K562 (cell line): ENCODE results near the gene SIRT7. TPM values are rescaled to one million over a fixed set of nuclear protein-coding genes. Genes with fewer than 3 reads are reported as not detected.

Experiments
- BHLHE40 ChIP-seq: IDR thresholded peaks from 2 replicates; pipeline ENCODE4 v1.6.1; 2011; ENCODE audit warnings: low read length, improper control_type of control experiment
- EGR1 ChIP-seq: fragments of 450-650 bp; conservative IDR thresholded peaks from 2 replicates; pipeline ENCODE4 v1.6.1; 2017; ENCODE audit warnings: mild to moderate bottlenecking
- ELF1 ChIP-seq: fragments of 200-800 bp; sonication (Bioruptor generic); IDR thresholded peaks from 2 replicates; pipeline ENCODE4 v1.6.1; 2016; ENCODE audit warnings: missing genetic modification characterization, missing compliant biosample characterization
- FOS ChIP-seq: IDR thresholded peaks from 3 replicates; pipeline ENCODE4 v1.6.1; 2011; ENCODE audit not compliant: insufficient read length; ENCODE audit errors: extremely low read depth
- KDM5B ChIP-seq: fragments of 200-600 bp; sonication (generic); IDR thresholded peaks from 2 replicates; pipeline ENCODE4 v1.6.1; 2012; ENCODE audit warnings: low read depth, mild to moderate bottlenecking, moderate library complexity, low read length, control low read depth, inconsistent platforms; ENCODE audit not compliant: insufficient replicate concordance
- MXI1 ChIP-seq: IDR thresholded peaks from 2 replicates; pipeline ENCODE4 v1.6.1; 2011; ENCODE audit warnings: low read depth, mild to moderate bottlenecking, improper control_type of control experiment, low read length
- POLR2A ChIP-seq: fragments of 450-650 bp; conservative IDR thresholded peaks from 2 replicates; pipeline ENCODE4 v1.6.1; 2016
- RFX7 ChIP-seq: fragments of 250-450 bp; sonication (Bioruptor Pico); IDR thresholded peaks from 2 replicates; pipeline ENCODE4 v1.5.1; 2021; ENCODE audit warnings: mild to moderate bottlenecking
- SAFB2 ChIP-seq: fragments of 200-400 bp; formaldehyde crosslinking; IDR thresholded peaks from 2 replicates; pipeline ENCODE4 v1.6.1; 2018; ENCODE audit warnings: borderline replicate concordance, low read length, low read depth, moderate library complexity; ENCODE audit not compliant: severe bottlenecking
- SMAD2 ChIP-seq: fragments of 150-350 bp; IDR thresholded peaks from 2 replicates; pipeline ENCODE4 v1.6.1; 2014; ENCODE audit warnings: low read depth, mild to moderate bottlenecking, low read length
- ZFX ChIP-seq: sonication (generic); formaldehyde crosslinking; IDR thresholded peaks from 2 replicates; pipeline ENCODE4 v1.8.0; 2022; ENCODE audit warnings: mild to moderate bottlenecking, missing genetic modification reagents, moderate library complexity
- ZNF140 ChIP-seq: fragments of 250-450 bp; sonication (Bioruptor Pico); IDR thresholded peaks from 2 replicates; pipeline ENCODE4 v1.8.0; 2021; ENCODE audit warnings: moderate library complexity, mild to moderate bottlenecking, inconsistent platforms
- ZNF143 ChIP-seq: sonication (generic); formaldehyde crosslinking; IDR thresholded peaks from 2 replicates; pipeline ENCODE4 v1.9.0; 2022; ENCODE audit warnings: mild to moderate bottlenecking, missing genetic modification reagents
- ZNF384 ChIP-seq: IDR thresholded peaks from 2 replicates; pipeline ENCODE4 v1.6.1; 2012; ENCODE audit warnings: low read depth, low read length, improper control_type of control experiment
- ZNF785 ChIP-seq: fragments of 250-450 bp; sonication (Bioruptor Pico); IDR thresholded peaks from 2 replicates; pipeline ENCODE4 v1.4.0; 2020; ENCODE audit warnings: mild to moderate bottlenecking
- polyA plus RNA-seq, 8 experiments: library from polyadenylated mRNA; depleted of rRNA in 4 of 8; stranded (reverse) in 5 of 8; unstranded in 3 of 8; fragments of >200 nt; fragmentation: Nextera tagmentation in 2 of 8; fragmentation: Illumina TruSeq in 1 of 8; extraction: Ambion mirVana in 2 of 8; extraction: Trizol in 1 of 8; gene quantifications; 2 replicates each; pipeline versions ENCODE4 v1.2.1 to v1.2.3, GENCODE V29; 2011 to 2014; ENCODE audit warnings: inconsistent platforms in 1 of 8, missing spikeins in 1 of 8
- total RNA-seq, 7 experiments: library from RNA; depleted of rRNA in 6 of 7; stranded (reverse); fragments of >200 nt in 6 of 7; fragmentation: Illumina TruSeq in 2 of 7; extraction: Trizol in 2 of 7; gene quantifications; 2 replicates each; pipeline versions ENCODE4 v1.2.1 to v1.2.3, GENCODE V29; 2011 to 2021; ENCODE audit warnings: low replicate concordance in 1 of 7
- TF ChIP-seq, protein P1 (sequence below): fragments of 450-650 bp; IDR thresholded peaks from 2 replicates; pipeline ENCODE4 v1.6.1; 2018; ENCODE audit not compliant: partially characterized antibody
- TF ChIP-seq, protein P2 (sequence below): sonication (generic); formaldehyde crosslinking; IDR thresholded peaks from 2 replicates; pipeline ENCODE4 v1.8.1; 2023; ENCODE audit warnings: mild to moderate bottlenecking, missing genetic modification reagents
- TF ChIP-seq, protein P3 (sequence below), 2 experiments: IDR thresholded peaks; 2 replicates each; pipeline ENCODE4 v1.6.1; 2011; ENCODE audit warnings: borderline replicate concordance in 1 of 2, control low read depth in 1 of 2, low read depth in 1 of 2, low read length in 1 of 2, mild to moderate bottlenecking in 1 of 2, mixed read lengths in 1 of 2, moderate library complexity in 1 of 2; ENCODE audit not compliant: insufficient read depth in 1 of 2, insufficient read length in 1 of 2, poor library complexity in 1 of 2, severe bottlenecking in 1 of 2; ENCODE audit errors: extremely low read depth in 1 of 2
- TF ChIP-seq, protein P4 (sequence below): sonication (generic); formaldehyde crosslinking; IDR thresholded peaks from 2 replicates; pipeline ENCODE4 v1.8.1; 2023; ENCODE audit warnings: mild to moderate bottlenecking, missing genetic modification reagents

Gene SIRT7
- total and polyA plus RNA-seq, 9 of the 15 experiments (the other 6 are each of a cell fraction or from before 2014, with no cell fraction given) = 1.6 to 54.8 (median 20.3) TPM

DNA sequence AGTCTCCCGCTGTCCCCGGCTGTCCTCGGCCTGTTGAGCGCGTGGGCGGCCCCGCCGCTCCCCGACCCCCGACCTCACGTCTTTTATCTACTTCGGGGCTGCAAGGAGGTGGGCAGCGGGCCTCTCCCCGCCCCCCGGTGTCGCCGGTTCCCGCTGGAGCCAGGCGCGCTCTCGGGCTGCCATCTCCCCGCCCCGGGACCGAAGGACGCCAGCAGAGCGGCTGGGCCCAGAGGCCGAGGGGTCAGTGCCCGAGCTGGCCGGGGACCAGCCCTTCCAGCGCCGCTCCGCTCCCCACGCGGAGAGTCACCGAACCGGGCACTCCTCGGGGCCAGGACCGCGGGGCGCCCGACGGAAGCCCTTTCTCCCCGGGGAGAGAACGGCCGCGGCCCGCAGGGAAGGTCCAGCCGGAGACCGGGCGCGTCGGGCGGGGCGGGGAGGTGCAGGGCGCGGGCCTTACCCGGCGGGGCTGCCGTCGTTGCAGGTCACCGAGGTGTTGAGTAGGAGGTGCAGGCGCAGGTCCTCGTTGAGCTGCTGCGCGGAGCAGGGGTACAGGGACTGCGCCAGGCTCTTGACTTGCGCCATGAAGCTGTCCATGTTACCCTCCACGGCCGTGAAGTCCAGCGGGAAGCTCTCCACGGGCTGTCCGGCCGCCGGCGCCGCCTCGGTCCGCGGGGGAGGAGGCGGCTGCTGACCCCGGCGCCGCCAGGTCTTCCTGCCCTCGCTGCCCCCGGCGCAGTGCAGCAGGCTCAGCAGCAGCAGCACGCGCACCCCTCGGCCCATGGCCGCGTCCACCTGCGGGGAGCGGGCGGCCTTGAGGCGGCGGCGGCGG is 42.4 kb upstream of the SIRT7 start (continued):
- TF ChIP-seq, protein P1, sequence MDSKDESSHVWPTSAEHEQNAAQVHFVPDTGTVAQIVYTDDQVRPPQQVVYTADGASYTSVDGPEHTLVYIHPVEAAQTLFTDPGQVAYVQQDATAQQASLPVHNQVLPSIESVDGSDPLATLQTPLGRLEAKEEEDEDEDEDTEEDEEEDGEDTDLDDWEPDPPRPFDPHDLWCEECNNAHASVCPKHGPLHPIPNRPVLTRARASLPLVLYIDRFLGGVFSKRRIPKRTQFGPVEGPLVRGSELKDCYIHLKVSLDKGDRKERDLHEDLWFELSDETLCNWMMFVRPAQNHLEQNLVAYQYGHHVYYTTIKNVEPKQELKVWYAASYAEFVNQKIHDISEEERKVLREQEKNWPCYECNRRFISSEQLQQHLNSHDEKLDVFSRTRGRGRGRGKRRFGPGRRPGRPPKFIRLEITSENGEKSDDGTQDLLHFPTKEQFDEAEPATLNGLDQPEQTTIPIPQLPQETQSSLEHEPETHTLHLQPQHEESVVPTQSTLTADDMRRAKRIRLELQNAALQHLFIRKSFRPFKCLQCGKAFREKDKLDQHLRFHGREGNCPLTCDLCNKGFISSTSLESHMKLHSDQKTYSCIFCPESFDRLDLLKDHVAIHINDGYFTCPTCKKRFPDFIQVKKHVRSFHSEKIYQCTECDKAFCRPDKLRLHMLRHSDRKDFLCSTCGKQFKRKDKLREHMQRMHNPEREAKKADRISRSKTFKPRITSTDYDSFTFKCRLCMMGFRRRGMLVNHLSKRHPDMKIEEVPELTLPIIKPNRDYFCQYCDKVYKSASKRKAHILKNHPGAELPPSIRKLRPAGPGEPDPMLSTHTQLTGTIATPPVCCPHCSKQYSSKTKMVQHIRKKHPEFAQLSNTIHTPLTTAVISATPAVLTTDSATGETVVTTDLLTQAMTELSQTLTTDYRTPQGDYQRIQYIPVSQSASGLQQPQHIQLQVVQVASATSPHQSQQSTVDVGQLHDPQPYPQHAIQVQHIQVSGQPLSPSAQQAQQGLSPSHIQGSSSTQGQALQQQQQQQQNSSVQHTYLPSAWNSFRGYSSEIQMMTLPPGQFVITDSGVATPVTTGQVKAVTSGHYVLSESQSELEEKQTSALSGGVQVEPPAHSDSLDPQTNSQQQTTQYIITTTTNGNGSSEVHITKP = peak; percentile 14
- TF ChIP-seq ELF1 (tag) (no peak), SAFB2 (no peak), MXI1 (no peak), KDM5B (peak; percentile 20), ZNF140 (no peak), BHLHE40 (no peak), ZFX (0 out of 2 replicates have a peak, but pooled peaks have one; percentile 6), ZNF143 (CRISPR knock-in tag) (no peak), ZNF785 (CRISPR knock-in tag) (no peak), ZNF384 (no peak; the same call in 1 of the 2 replicates), RFX7 (CRISPR knock-in tag) (no peak), SMAD2 (no peak), POLR2A (no peak), EGR1 (peak; percentile 63), FOS (no peak)
- TF ChIP-seq, protein P2, sequence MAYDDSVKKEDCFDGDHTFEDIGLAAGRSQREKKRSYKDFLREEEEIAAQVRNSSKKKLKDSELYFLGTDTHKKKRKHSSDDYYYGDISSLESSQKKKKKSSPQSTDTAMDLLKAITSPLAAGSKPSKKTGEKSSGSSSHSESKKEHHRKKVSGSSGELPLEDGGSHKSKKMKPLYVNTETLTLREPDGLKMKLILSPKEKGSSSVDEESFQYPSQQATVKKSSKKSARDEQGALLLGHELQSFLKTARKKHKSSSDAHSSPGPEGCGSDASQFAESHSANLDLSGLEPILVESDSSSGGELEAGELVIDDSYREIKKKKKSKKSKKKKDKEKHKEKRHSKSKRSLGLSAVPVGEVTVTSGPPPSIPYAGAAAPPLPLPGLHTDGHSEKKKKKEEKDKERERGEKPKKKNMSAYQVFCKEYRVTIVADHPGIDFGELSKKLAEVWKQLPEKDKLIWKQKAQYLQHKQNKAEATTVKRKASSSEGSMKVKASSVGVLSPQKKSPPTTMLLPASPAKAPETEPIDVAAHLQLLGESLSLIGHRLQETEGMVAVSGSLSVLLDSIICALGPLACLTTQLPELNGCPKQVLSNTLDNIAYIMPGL (CRISPR knock-in tag) = no peak
- TF ChIP-seq, protein P3, sequence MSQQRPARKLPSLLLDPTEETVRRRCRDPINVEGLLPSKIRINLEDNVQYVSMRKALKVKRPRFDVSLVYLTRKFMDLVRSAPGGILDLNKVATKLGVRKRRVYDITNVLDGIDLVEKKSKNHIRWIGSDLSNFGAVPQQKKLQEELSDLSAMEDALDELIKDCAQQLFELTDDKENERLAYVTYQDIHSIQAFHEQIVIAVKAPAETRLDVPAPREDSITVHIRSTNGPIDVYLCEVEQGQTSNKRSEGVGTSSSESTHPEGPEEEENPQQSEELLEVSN (IDR thresholded peaks at IDR 0.05; ENCODE audit: borderline replicate concordance in 1 of 2, extremely low read depth in 1 of 2, insufficient read depth in 1 of 2, insufficient read length in 1 of 2, low read depth in 1 of 2, low read length in 1 of 2, poor library complexity in 1 of 2, severe bottlenecking in 1 of 2) = peak in 1 of 2 experiments; percentile 38
- TF ChIP-seq, protein P4, sequence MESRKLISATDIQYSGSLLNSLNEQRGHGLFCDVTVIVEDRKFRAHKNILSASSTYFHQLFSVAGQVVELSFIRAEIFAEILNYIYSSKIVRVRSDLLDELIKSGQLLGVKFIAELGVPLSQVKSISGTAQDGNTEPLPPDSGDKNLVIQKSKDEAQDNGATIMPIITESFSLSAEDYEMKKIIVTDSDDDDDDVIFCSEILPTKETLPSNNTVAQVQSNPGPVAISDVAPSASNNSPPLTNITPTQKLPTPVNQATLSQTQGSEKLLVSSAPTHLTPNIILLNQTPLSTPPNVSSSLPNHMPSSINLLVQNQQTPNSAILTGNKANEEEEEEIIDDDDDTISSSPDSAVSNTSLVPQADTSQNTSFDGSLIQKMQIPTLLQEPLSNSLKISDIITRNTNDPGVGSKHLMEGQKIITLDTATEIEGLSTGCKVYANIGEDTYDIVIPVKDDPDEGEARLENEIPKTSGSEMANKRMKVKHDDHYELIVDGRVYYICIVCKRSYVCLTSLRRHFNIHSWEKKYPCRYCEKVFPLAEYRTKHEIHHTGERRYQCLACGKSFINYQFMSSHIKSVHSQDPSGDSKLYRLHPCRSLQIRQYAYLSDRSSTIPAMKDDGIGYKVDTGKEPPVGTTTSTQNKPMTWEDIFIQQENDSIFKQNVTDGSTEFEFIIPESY (CRISPR knock-in tag) = 0 out of 2 replicates have a peak, but pooled peaks have one; percentile 44
